ENCODE results near the gene PTCD1. TPM values are rescaled to one million over a fixed set of nuclear protein-coding genes. Genes with fewer than 3 reads are reported as not detected.

The PTCD1 gene
- total and polyA plus RNA-seq, 9 donors = 3.5 to 8.3 (median 7.3) TPM

DNA sequence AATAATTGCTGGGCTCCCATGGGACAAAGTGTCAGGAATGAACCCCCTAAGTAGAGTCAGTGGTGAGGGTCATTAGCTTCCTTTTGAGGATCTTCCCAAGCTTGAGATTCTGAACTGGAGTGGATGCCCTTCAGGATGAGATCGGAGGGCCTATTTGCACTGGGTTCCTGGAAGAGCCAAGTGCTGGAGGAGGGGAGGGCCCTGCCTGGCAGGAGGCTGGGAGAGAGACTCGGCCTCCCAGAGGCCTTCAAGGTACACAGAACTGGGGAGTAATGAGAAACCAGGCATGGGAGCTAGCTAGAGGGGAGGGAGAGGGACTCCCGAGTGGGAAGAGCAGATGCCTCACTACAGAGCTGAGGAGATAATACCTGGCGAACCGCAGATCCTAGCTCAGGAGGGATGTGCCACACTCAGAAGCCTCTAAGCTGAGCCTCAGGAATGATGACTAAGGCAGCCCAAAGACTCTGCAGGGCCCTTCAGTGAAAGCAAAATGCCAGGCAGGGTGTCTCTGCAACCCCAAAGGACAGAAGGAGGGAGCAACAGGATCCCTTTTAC, 39.6 kb downstream of the PTCD1 start:
- H3K9me3 ChIP-seq = no peaks in the 10 kb centered on the region
- no peaks in the 10 kb centered on the region for H3K27me3 ChIP-seq
- no peak overlapping the region for H3K4me3 ChIP-seq
- 53 to 68% (median 65%) methylated on average over 5 of the region's 5 CpGs for WGBS, 3 donors
- H3K36me3 ChIP-seq = no peaks in the 10 kb centered on the region
- intact Hi-C loops (cut with DNase I) = loop anchor here in 2 of 4 donors (10.0 kb wide), 1 partner anchor 254 kb away; the partner anchor contains the start of gene SMURF1 (in 2 of the 2)
- TF ChIP-seq, protein P1, sequence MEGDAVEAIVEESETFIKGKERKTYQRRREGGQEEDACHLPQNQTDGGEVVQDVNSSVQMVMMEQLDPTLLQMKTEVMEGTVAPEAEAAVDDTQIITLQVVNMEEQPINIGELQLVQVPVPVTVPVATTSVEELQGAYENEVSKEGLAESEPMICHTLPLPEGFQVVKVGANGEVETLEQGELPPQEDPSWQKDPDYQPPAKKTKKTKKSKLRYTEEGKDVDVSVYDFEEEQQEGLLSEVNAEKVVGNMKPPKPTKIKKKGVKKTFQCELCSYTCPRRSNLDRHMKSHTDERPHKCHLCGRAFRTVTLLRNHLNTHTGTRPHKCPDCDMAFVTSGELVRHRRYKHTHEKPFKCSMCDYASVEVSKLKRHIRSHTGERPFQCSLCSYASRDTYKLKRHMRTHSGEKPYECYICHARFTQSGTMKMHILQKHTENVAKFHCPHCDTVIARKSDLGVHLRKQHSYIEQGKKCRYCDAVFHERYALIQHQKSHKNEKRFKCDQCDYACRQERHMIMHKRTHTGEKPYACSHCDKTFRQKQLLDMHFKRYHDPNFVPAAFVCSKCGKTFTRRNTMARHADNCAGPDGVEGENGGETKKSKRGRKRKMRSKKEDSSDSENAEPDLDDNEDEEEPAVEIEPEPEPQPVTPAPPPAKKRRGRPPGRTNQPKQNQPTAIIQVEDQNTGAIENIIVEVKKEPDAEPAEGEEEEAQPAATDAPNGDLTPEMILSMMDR (IDR thresholded peaks at IDR 0.05) = no peak
- TF ChIP-seq EP300 (IDR thresholded peaks at IDR 0.05) (no peak), POLR2A (IDR thresholded peaks at IDR 0.05) (no peak)
- no peak overlapping the region for H3K27ac ChIP-seq
- DNase-seq = no peak
- H3K4me1 ChIP-seq (ENCODE audit: insufficient read depth) = no peaks in the 10 kb centered on the region

DNA sequence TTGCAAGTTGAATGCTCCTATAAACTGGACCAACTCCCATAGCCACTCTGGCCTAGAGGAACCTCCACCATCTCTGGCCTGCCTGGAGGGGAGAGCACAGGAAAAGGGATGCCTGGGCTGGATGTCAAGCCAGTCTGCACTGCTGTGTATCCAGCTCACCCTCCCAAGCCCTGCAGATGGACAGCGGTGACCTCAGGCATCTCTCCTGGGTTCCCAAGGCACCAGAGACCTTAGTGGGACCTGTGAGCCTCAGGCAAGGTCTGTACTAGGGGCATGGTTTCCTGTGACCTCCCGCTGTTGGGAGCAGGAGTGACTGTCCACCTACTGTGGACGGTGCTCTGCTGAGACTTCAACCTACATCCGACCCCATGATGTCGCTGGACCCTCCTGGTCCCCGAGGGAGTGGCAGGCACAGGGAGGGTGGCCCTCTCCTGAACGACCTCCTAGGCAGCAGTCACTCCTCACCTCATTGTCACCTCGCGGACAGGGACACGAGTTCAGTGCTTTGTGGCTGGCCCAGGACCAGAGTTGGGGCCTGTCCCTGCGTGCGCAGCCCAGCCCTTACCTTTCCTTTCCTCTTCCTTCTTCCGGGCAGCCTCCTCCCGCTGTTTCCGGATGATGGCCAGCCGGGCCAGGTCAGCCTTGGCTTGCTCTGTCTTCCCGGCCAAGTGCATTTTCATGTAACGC, 41.2 kb downstream of the PTCD1 start:
- Histone ChIP-seq H3K27me3 (no peaks in the 10 kb centered on the region), H3K9me3 (no peaks in the 10 kb centered on the region), H3K27ac (no peak overlapping the region), H3K4me1 (ENCODE audit: insufficient read depth) (peaks cover 3% of the 10 kb centered on the region), H3K4me3 (no peak overlapping the region), H3K36me3 (no peaks in the 10 kb centered on the region)
- WGBS, 3 donors = 84 to 87% (median 84%) methylated on average over 18 of the region's 18 CpGs
- intact Hi-C loops (cut with DNase I) = loop anchor here in 2 of 4 donors (10.0 kb wide), 1 partner anchor 253 kb away; the partner anchor contains the start of gene SMURF1 (in 2 of the 2)
- no peak for DNase-seq
- TF ChIP-seq, protein P1 (IDR thresholded peaks at IDR 0.05) = no peak
- no peak for TF ChIP-seq EP300 (IDR thresholded peaks at IDR 0.05)
- TF ChIP-seq POLR2A (IDR thresholded peaks at IDR 0.05) = no peak

DNA sequence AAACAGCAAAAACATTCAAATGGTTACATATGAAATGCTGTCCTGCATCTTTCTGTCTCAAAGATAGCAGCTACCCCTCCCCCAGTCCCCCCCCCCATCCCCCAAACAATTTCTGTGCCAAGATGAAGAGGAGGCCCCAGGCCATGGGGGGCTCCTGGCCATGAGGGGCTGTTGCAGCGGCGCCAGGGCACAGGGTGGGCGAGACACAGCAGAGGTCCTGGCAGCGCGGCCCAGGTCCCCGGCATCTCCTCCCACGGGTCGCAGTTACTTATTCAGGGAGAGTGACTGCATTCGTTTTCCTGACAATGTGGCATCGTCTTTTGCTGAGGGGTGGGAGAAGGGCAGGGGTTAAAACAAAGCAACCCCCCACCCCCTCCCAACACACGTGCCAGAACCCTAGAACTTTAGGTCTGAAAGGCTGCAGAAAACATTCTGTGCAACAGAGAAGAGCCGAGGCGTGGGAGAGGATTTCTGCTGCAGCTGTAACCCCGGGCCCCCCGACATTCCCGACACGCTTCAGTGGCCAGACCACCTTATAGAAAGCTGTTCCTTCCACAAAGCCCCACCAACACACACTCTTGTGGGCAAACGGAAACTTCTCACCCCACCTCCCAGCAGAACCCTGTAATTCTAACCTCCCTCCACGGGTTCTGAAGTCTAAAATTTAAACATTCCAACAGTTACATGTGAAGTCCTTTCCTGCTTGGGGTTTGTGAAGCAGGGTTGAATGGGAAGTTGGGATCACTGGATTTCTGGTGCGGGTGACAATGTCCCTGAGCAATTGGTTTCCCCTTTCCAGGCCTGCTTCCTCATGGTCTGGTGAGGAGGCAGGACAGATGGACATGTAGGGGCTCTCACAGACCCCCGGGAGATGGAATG, 41.9 kb downstream of the PTCD1 start:
- TF ChIP-seq POLR2A (IDR thresholded peaks at IDR 0.05) (no peak), EP300 (IDR thresholded peaks at IDR 0.05) (no peak)
- TF ChIP-seq, protein P1 (IDR thresholded peaks at IDR 0.05) = no peak
- Histone ChIP-seq H3K4me3 (no peak overlapping the region), H3K4me1 (ENCODE audit: insufficient read depth) (peaks cover 3% of the 10 kb centered on the region), H3K9me3 (no peaks in the 10 kb centered on the region), H3K27ac (no peak overlapping the region), H3K27me3 (no peaks in the 10 kb centered on the region), H3K36me3 (no peaks in the 10 kb centered on the region)
- WGBS, 3 donors = 46 to 51% (median 47%) methylated on average over 21 of the region's 21 CpGs
- intact Hi-C loops (cut with DNase I) = loop anchor here in 2 of 4 donors (10.0 kb wide), 1 partner anchor 252 kb away; the partner anchor contains the start of gene SMURF1 (in 2 of the 2)
- DNase-seq = no peak

DNA sequence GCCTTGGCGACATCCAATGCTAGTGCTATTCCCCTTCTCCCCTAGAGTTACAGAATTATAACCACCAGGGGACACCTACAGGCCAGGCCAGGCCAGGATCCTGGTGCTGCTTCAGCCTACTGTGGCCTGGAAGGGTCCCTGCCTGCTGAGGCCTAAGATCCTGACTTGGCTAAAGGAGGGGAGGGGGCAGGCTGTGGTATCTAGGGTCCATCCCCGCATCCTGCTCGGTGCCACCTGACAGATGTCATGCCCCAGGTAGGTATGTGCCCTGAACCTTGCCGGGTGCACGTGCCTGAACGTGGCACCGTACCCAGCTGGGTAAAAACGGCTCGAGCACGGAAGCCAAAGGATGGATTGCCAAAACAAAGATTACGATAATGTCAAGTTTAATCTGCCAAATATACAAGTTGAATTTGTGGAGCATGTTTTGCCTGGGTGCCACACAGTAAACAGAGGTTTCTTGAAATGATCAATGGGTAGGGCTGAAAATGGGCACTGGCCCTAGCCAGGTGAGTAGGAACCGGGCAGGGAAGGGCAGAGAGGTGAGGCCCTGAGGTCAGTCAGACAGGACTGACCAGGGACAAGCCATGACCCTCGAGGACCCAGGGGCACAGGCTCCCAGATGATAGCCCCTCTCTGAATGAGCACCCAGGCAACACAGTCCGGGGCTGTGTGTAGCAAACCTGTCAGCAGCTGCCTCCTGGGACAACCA, 42.8 kb downstream of the PTCD1 start:
- no peak overlapping the region for H3K4me3 ChIP-seq
- H3K27me3 ChIP-seq = no peaks in the 10 kb centered on the region
- peaks cover 3% of the 10 kb centered on the region for H3K4me1 ChIP-seq (ENCODE audit: insufficient read depth)
- intact Hi-C loops (cut with DNase I) = loop anchor here in 2 of 4 donors (10.0 kb wide), 1 partner anchor 251 kb away; the partner anchor contains the start of gene SMURF1 (in 2 of the 2)
- no peak overlapping the region for H3K27ac ChIP-seq
- no peaks in the 10 kb centered on the region for H3K9me3 ChIP-seq
- 70 to 81% (median 71%) methylated on average over 14 of the region's 14 CpGs for WGBS, 3 donors
- no peak for DNase-seq
- H3K36me3 ChIP-seq = no peaks in the 10 kb centered on the region
- no peak for TF ChIP-seq POLR2A (IDR thresholded peaks at IDR 0.05)
- no peak for TF ChIP-seq EP300 (IDR thresholded peaks at IDR 0.05)
- TF ChIP-seq, protein P1 (IDR thresholded peaks at IDR 0.05) = no peak

All from ovary (tissue), 9 donors.